Upper lobe of left lung (tissue), 6 donors: Measurements from ENCODE around the gene ADIPOR2. TPM values are rescaled to one million over a fixed set of nuclear protein-coding genes. Genes with fewer than 3 reads are reported as not detected.

Experiments
- ATAC-seq, 2 donors: fragments of 200-7000 bp; cut with Tn5 transposase; one replicate each; pipeline ENCODE4 v1.9.1; 2022; ENCODE audit warnings: mild to moderate bottlenecking in 2 of 2, moderate library complexity in 2 of 2; ENCODE audit not compliant: low FRiP score in 2 of 2
- DNase-seq, 2 donors: peaks; one replicate each; pipeline ENCODE4 v3.0.0-alpha.2; 2019 to 2020
- H3K27ac ChIP-seq, 4 donors: fragments of 200-600 bp; sonication (generic); one replicate each; pipeline ENCODE4 v1.5.1; 2016 to 2019
- H3K27me3 ChIP-seq, 4 donors: fragments of 200-600 bp; sonication (generic); one replicate each; pipeline ENCODE4 v1.5.1; 2017 to 2019
- H3K36me3 ChIP-seq, 4 donors: fragments of 200-600 bp; sonication (generic); one replicate each; pipeline ENCODE4 v1.5.1; 2016 to 2019
- H3K4me1 ChIP-seq, 4 donors: fragments of 200-600 bp; sonication (generic); one replicate each; pipeline ENCODE4 v1.5.1; 2018 to 2019
- H3K4me3 ChIP-seq, 4 donors: fragments of 200-600 bp; sonication (generic); one replicate each; pipeline ENCODE4 v1.5.1; 2017 to 2019; ENCODE audit warnings: mild to moderate bottlenecking in 2 of 4, moderate library complexity in 1 of 4
- H3K9me3 ChIP-seq, 4 donors: fragments of 200-600 bp; sonication (generic); one replicate each; pipeline ENCODE4 v1.5.1; 2018 to 2019
- EP300 ChIP-seq, 4 donors: sonication (generic); formaldehyde crosslinking; IDR thresholded peaks; one replicate each; pipeline ENCODE4 v1.5.1; 2017; ENCODE audit warnings: antibody characterized with exemption in 4 of 4, control low read depth in 2 of 4
- POLR2A ChIP-seq, 4 donors: fragments of 450-650 bp; IDR thresholded peaks; one replicate each; pipeline ENCODE4 v1.5.1; 2016 to 2017; ENCODE audit warnings: antibody characterized with exemption in 4 of 4, mild to moderate bottlenecking in 2 of 4
- POLR2AphosphoS5 ChIP-seq, 2 donors: sonication (generic); formaldehyde crosslinking; IDR thresholded peaks; one replicate each; pipeline ENCODE4 v1.5.1; 2017; ENCODE audit warnings: antibody characterized with exemption in 2 of 2
- WGBS, 2 donors: methylation state at CpG; one replicate each; pipeline ENCODE4 v1.1.5; 2017 to 2018; 5-methylcytosine and 5-hydroxymethylcytosine counted together
- total RNA-seq, 6 donors: library from RNA; depleted of rRNA in 4 of 6; stranded (reverse); fragments of >200 nt in 4 of 6; gene quantifications; one replicate each; pipeline versions ENCODE4 v1.1.0 to v1.2.1, GENCODE V29; 2016 to 2021
- TF ChIP-seq, protein P1 (sequence below), 6 experiments: fragments of 450-650 bp in 4 of 6; fragments of 200-600 bp in 2 of 6; sonication (generic) in 2 of 6; IDR thresholded peaks; one replicate each; pipeline ENCODE4 v1.5.1; 2016 to 2019; ENCODE audit warnings: antibody characterized with exemption in 6 of 6
- donor health status: DM: no; HTN: no; CAD: no; lungs with moderate emphysema.
- donor health status: DM: no; HTN: yes; CAD: no; lungs with severe emphysema.

Gene ADIPOR2
- 10 to 100 TPM; 45.1 to 82.3 (median 68.6) TPM for total RNA-seq

DNA sequence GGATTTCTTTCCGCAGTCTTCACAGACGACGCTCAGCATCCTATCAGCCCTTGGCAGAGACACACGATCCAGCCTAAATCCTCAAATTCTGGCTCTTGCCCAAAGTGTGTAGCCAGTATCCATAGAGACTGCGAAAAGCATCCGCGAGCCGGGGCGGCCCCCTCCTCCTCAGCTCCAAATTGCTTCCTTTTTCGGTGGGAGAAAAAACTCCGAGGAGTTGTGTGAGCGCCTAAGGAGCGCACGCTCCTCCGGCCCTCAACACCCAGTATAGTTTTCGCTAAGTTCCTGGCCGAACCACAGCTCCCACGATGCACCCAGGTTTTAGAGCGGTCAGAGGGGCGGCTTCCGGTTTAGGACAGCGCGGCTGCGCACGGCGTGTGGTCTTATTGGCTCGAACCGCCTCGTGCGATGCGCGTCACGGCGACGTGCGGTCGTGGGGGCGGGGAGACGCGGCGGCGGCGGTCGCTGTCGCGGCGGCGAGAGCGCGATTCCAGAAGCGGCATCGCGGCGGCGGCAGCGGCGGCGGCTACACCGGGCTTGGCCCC, at the start of gene ADIPOR2:
Gene ADIPOR2, plus strand, starts transcription at position 493 of the 545 bp plus-strand sequence. CDS start 63,274 bp downstream, outside the sequence.
- WGBS, 2 donors, result 1 to 3% methylated on average over 4 to 11 of the region's 59 CpGs
- peaks cover 12 to 33% (median 15%) of the 10 kb centered on the region in 4 donors for H3K4me1 ChIP-seq
- H3K9me3 ChIP-seq, result no peaks in the 10 kb centered on the region
- H3K27me3 ChIP-seq, result no peaks in the 10 kb centered on the region
- TF ChIP-seq POLR2A (IDR thresholded peaks at IDR 0.05), result peak in 2 of 4 donors; percentile 92 to 94
- TF ChIP-seq POLR2AphosphoS5 (IDR thresholded peaks at IDR 0.05), result peak; percentile 91 to 97
- peak in 1 of 4 donors; percentile 71 for TF ChIP-seq EP300 (IDR thresholded peaks at IDR 0.05)
- TF ChIP-seq, protein P1, sequence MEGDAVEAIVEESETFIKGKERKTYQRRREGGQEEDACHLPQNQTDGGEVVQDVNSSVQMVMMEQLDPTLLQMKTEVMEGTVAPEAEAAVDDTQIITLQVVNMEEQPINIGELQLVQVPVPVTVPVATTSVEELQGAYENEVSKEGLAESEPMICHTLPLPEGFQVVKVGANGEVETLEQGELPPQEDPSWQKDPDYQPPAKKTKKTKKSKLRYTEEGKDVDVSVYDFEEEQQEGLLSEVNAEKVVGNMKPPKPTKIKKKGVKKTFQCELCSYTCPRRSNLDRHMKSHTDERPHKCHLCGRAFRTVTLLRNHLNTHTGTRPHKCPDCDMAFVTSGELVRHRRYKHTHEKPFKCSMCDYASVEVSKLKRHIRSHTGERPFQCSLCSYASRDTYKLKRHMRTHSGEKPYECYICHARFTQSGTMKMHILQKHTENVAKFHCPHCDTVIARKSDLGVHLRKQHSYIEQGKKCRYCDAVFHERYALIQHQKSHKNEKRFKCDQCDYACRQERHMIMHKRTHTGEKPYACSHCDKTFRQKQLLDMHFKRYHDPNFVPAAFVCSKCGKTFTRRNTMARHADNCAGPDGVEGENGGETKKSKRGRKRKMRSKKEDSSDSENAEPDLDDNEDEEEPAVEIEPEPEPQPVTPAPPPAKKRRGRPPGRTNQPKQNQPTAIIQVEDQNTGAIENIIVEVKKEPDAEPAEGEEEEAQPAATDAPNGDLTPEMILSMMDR (IDR thresholded peaks at IDR 0.05), result peak in 1 of 6 experiments; percentile 25
- peak within 1 kb of the TSS; percentile 82 to 93 (median 91) for H3K4me3 ChIP-seq
- ATAC-seq (peak; percentile 99), DNase-seq (peak; percentile 94 to 99)
- no peaks in the 10 kb centered on the region for H3K36me3 ChIP-seq
- peak within 1 kb of the TSS; percentile 95 to 100 (median 98) for H3K27ac ChIP-seq

GRCh38 chr12:1642513-1642912, 48.4 kb upstream of the ADIPOR2 start:
- Histone ChIP-seq H3K27me3 (no peaks in the 10 kb centered on the region), H3K4me1 (peaks cover 5 to 12% (median 9%) of the 10 kb centered on the region in 4 donors), H3K36me3 (peaks cover 0 to 6% (median 0%) of the 10 kb centered on the region in 4 donors), H3K9me3 (no peaks in the 10 kb centered on the region), H3K27ac (no peak overlapping the region), H3K4me3 (no peak overlapping the region)
- WGBS, 2 donors, result 80 to 84% methylated on average over 7 of the region's 7 CpGs
- TF ChIP-seq POLR2AphosphoS5 (IDR thresholded peaks at IDR 0.05), result no peak
- no peak for TF ChIP-seq EP300 (IDR thresholded peaks at IDR 0.05)
- no peak for TF ChIP-seq POLR2A (IDR thresholded peaks at IDR 0.05)
- TF ChIP-seq, protein P1 (IDR thresholded peaks at IDR 0.05), result no peak
- DNase-seq (no peak), ATAC-seq (no peak)

DNA sequence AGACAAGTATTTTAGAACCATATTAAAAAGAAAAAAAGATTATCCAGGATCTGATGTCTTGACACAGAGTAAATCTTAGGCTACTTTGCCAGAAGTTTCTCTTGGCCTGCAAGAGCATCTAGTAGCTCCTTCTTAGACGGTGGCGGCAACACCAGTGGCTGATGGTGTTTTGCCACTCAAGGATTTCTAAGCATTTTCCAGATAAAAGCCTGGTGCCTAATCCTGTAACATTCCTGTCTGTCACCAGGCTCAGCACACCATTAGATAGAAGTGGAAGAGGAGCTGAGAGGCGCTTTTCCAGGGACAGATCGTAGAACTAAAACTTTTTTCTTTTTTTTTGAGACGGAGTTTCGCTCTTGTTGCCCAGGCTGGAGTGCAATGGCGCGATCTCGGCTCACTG, 47.8 kb upstream of the ADIPOR2 start:
- Histone ChIP-seq H3K4me1 (peaks cover 5 to 12% (median 9%) of the 10 kb centered on the region in 4 donors), H3K27ac (no peak overlapping the region), H3K4me3 (no peak overlapping the region), H3K27me3 (no peaks in the 10 kb centered on the region), H3K9me3 (no peaks in the 10 kb centered on the region), H3K36me3 (peaks cover 0 to 6% (median 0%) of the 10 kb centered on the region in 4 donors)
- DNase-seq, result no peak
- 89 to 91% methylated on average over 9 of the region's 9 CpGs for WGBS, 2 donors
- no peak for TF ChIP-seq POLR2A (IDR thresholded peaks at IDR 0.05)
- no peak for TF ChIP-seq POLR2AphosphoS5 (IDR thresholded peaks at IDR 0.05)
- TF ChIP-seq, protein P1 (IDR thresholded peaks at IDR 0.05), result no peak
- no peak for TF ChIP-seq EP300 (IDR thresholded peaks at IDR 0.05)
- ATAC-seq, result no peak

- Histone ChIP-seq H3K27ac (no peak overlapping the region), H3K4me3 (no peak overlapping the region), H3K4me1 (peaks cover 5 to 12% (median 9%) of the 10 kb centered on the region in 4 donors), H3K27me3 (no peaks in the 10 kb centered on the region), H3K36me3 (peaks cover 0 to 6% (median 0%) of the 10 kb centered on the region in 4 donors), H3K9me3 (no peaks in the 10 kb centered on the region)
- ATAC-seq (no peak), DNase-seq (no peak)
- WGBS, 2 donors, result 49 to 56% methylated on average over 7 of the region's 7 CpGs
- TF ChIP-seq EP300 (IDR thresholded peaks at IDR 0.05) (no peak), POLR2AphosphoS5 (IDR thresholded peaks at IDR 0.05) (no peak), POLR2A (IDR thresholded peaks at IDR 0.05) (no peak)
- TF ChIP-seq, protein P1 (IDR thresholded peaks at IDR 0.05), result no peak
Observed at GRCh38 chr12:1643905-1644533, 46.9 kb upstream of the ADIPOR2 start.
